ENCODE results near the gene LRRC4C. TPM values are rescaled to one million over a fixed set of nuclear protein-coding genes. Genes with fewer than 3 reads are reported as not detected.
"Not testable (repeated sequence)": the region's sequence is repeated elsewhere in the genome, so short reads cannot be mapped to it uniquely, and the experiment has no call there.

Gene LRRC4C
- polyA plus RNA-seq, 1 experiment, result not detected

- no peaks in the 10 kb centered on the region for H3K36me3 ChIP-seq (ENCODE audit: control insufficient read depth, insufficient read depth, low read length)
- no peaks in the 10 kb centered on the region for H3K27me3 ChIP-seq (ENCODE audit: control insufficient read depth, insufficient read depth, low read length)
- H3K4me3 ChIP-seq (ENCODE audit: low read depth, low read length), result no peak overlapping the region
- CTCF ChIA-PET, result no interaction called here
- DNase-seq (ENCODE audit: low read depth), result no peak
- POLR2A ChIA-PET, result no interaction called here
- TF ChIP-seq CTCF (IDR thresholded peaks at IDR 0.05; ENCODE audit: insufficient read depth, low read depth, low read length), result no peak
Measured at GRCh38 chr11:40567392-40567791, 892.1 kb downstream of the LRRC4C start.

GRCh38 chr11:40544162-40544561 lies 915.3 kb downstream of the LRRC4C start:
- CTCF ChIA-PET, result no interaction called here
- Histone ChIP-seq H3K27me3 (ENCODE audit: control insufficient read depth, insufficient read depth, low read length) (no peaks in the 10 kb centered on the region), H3K36me3 (ENCODE audit: control insufficient read depth, insufficient read depth, low read length) (no peaks in the 10 kb centered on the region), H3K4me3 (ENCODE audit: low read depth, low read length) (no peak overlapping the region)
- no peak for DNase-seq (ENCODE audit: low read depth)
- POLR2A ChIA-PET, result no interaction called here
- no peak for TF ChIP-seq CTCF (IDR thresholded peaks at IDR 0.05; ENCODE audit: insufficient read depth, low read depth, low read length)

DNA sequence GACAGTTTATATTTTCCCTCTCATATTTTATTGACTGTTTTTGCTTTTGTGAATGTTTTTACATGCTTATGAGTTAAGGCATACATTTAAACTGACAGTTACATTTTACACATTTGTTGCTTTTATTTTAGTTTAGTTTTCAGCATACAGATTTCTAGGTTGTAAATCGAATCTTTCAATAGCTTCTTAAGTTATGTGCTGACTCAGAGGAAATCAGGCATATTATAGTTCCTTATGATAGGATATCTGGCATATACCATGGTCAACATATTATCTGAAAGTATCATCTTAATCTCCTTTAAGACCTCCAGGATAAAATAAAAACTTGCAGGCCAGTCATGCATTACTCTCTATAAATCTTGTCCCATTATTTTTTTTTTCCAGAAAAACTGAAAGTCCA lies 916.6 kb downstream of the LRRC4C start:
- no peak for TF ChIP-seq CTCF (IDR thresholded peaks at IDR 0.05; ENCODE audit: insufficient read depth, low read depth, low read length)
- ChIA-PET CTCF (interaction anchor here (1.3 kb wide), 1 partner anchor 10 kb away, joined by 3 read pairs; no protein-coding TSS in a partner anchor), POLR2A (no interaction called here)
- Histone ChIP-seq H3K4me3 (ENCODE audit: low read depth, low read length) (no peak overlapping the region), H3K27me3 (ENCODE audit: control insufficient read depth, insufficient read depth, low read length) (no peaks in the 10 kb centered on the region), H3K36me3 (ENCODE audit: control insufficient read depth, insufficient read depth, low read length) (no peaks in the 10 kb centered on the region)
- no peak for DNase-seq (ENCODE audit: low read depth)

DNA sequence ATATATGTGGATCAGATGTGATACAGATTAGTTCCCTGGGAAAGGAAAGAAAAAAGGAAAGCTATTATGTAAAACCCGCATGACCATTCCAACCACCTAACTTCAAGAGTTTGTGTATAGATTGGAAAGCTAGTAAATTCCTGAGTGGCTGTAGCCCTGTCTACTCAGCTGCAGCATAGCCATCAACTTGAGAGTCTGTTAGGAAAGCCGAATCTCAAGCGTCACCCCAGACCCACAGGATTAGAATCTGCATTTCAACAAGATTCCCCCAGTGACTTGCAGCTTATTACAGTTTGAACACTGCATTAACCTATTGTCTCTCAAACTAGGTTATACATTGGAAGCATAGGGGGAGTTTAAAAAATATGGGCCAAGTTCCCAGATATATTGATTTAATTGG lies 921.7 kb downstream of the LRRC4C start:
- no peak for TF ChIP-seq CTCF (IDR thresholded peaks at IDR 0.05; ENCODE audit: insufficient read depth, low read depth, low read length)
- Histone ChIP-seq H3K36me3 (ENCODE audit: control insufficient read depth, insufficient read depth, low read length) (no peaks in the 10 kb centered on the region), H3K4me3 (ENCODE audit: low read depth, low read length) (no peak overlapping the region), H3K27me3 (ENCODE audit: control insufficient read depth, insufficient read depth, low read length) (no peaks in the 10 kb centered on the region)
- DNase-seq (ENCODE audit: low read depth), result no peak
- ChIA-PET POLR2A (no interaction called here), CTCF (interaction anchor here (1.2 kb wide), 1 partner anchor 231 kb away, joined by 3 read pairs; no protein-coding TSS in a partner anchor)

- CTCF ChIA-PET; H3K27me3 ChIP-seq (ENCODE audit: control insufficient read depth, insufficient read depth, low read length); DNase-seq (ENCODE audit: low read depth); H3K36me3 ChIP-seq (ENCODE audit: control insufficient read depth, insufficient read depth, low read length); POLR2A ChIA-PET; H3K4me3 ChIP-seq (ENCODE audit: low read depth, low read length): not testable (repeated sequence)
Measured at GRCh38 chr11:40522080-40522479, 937.4 kb downstream of the LRRC4C start.

- ChIA-PET POLR2A (no interaction called here), CTCF (no interaction called here)
- H3K27me3 ChIP-seq (ENCODE audit: control insufficient read depth, insufficient read depth, low read length), result no peaks in the 10 kb centered on the region
- TF ChIP-seq CTCF (IDR thresholded peaks at IDR 0.05; ENCODE audit: insufficient read depth, low read depth, low read length), result no peak
- DNase-seq (ENCODE audit: low read depth), result no peak
- H3K36me3 ChIP-seq (ENCODE audit: control insufficient read depth, insufficient read depth, low read length), result no peaks in the 10 kb centered on the region
- no peak overlapping the region for H3K4me3 ChIP-seq (ENCODE audit: low read depth, low read length)
Measured at GRCh38 chr11:40517122-40517521, 942.3 kb downstream of the LRRC4C start.

Data from BJ (cell line).